ENCODE data around the gene ITLN1. TPM values are rescaled to one million over a fixed set of nuclear protein-coding genes. Genes with fewer than 3 reads are reported as not detected.

The ITLN1 gene
- total RNA-seq, 1 experiment from 2014 or later, result not detected

DNA sequence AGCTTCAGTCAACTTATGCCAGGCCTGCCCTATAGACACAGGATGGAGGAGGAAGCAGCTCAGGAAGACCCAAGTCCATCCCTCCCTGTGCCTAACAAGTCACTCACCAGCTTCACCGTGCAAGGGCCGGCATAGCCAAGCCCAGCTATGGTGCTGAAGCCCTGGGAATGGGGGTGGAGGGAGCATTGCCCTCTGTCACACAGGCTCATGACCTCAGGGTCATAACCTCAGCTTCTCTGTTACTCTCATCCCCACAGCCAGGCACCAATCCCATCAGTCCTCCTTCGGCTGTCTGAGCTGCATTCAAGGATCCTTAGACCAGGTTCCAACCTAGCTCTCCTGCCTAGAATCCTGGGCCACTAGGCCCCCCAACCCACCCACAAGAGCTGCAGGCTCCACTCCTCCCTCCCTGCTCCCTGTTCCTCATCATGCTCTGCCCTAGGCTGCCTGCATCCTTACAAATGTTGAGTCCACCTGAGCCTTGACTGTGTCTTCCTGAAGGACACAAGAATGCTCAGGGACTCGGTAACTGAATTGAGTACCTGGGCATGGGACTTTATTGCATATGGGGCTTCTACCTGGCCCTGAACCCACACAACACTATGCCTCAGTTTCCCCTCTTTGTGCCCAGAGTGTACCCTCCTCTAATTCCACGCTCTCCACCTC lies 24.0 kb downstream of the ITLN1 start:
- Mint-ChIP-seq H3K9me3 (ENCODE audit: low read depth, unreplicated experiment) (no peaks in the 10 kb centered on the region), H3K4me1 (ENCODE audit: low read depth, unreplicated experiment) (peaks cover 8% of the 10 kb centered on the region), H3K27ac (ENCODE audit: unreplicated experiment) (no peak overlapping the region)

DNA sequence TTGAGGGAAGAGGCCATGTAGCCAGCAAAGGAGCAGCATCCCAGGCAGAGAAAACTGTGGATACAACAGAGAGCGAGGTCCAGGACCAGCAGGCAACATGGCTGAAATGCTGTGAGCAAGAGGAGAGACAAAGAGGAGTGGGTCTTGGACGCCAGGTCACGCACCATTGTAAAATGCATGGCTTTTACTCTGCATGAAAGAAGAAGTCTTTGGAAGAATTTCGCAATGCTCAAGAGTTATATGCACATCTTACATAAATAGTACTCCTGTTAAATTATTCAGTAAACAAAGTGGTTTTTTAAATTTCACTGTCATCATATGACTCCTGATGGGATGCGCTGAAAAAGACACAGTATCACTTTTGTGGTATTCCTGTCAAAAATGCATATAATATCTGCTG lies 25.8 kb downstream of the ITLN1 start:
- Mint-ChIP-seq H3K4me3 (ENCODE audit: low read depth, unreplicated experiment) (no peak overlapping the region), H3K27me3 (ENCODE audit: unreplicated experiment) (peaks cover 42% of the 10 kb centered on the region), H3K4me1 (ENCODE audit: low read depth, unreplicated experiment) (no peaks in the 10 kb centered on the region), H3K27ac (ENCODE audit: unreplicated experiment) (no peak overlapping the region), H3K9me3 (ENCODE audit: low read depth, unreplicated experiment) (no peaks in the 10 kb centered on the region), H3K36me3 (ENCODE audit: insufficient read depth, unreplicated experiment) (no peaks in the 10 kb centered on the region)
- TF ChIP-seq, protein P1, sequence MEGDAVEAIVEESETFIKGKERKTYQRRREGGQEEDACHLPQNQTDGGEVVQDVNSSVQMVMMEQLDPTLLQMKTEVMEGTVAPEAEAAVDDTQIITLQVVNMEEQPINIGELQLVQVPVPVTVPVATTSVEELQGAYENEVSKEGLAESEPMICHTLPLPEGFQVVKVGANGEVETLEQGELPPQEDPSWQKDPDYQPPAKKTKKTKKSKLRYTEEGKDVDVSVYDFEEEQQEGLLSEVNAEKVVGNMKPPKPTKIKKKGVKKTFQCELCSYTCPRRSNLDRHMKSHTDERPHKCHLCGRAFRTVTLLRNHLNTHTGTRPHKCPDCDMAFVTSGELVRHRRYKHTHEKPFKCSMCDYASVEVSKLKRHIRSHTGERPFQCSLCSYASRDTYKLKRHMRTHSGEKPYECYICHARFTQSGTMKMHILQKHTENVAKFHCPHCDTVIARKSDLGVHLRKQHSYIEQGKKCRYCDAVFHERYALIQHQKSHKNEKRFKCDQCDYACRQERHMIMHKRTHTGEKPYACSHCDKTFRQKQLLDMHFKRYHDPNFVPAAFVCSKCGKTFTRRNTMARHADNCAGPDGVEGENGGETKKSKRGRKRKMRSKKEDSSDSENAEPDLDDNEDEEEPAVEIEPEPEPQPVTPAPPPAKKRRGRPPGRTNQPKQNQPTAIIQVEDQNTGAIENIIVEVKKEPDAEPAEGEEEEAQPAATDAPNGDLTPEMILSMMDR (IDR thresholded peaks at IDR 0.05; ENCODE audit: unreplicated experiment), result no peak
- intact Hi-C loops (cut with micrococcal nuclease; ENCODE audit: unreplicated experiment), result no loop called here
- no TSS peak for BruUV-seq (replicated peaks)
- CTCF ChIA-PET, result no interaction called here
- DNase-seq, result no peak

More for the DNA sequence above, 24.0 kb downstream of the ITLN1 start:
- TF ChIP-seq, protein P1 (IDR thresholded peaks at IDR 0.05; ENCODE audit: unreplicated experiment), result no peak
- intact Hi-C loops (cut with micrococcal nuclease; ENCODE audit: unreplicated experiment), result no loop called here
- CTCF ChIA-PET, result interaction anchor here (1.2 kb wide), 1 partner anchor 18 kb away, joined by 4 read pairs; no protein-coding TSS in a partner anchor
- Mint-ChIP-seq H3K4me3 (ENCODE audit: low read depth, unreplicated experiment) (no peak overlapping the region), H3K36me3 (ENCODE audit: insufficient read depth, unreplicated experiment) (no peaks in the 10 kb centered on the region), H3K27me3 (ENCODE audit: unreplicated experiment) (peaks cover 42% of the 10 kb centered on the region)
- no peak for DNase-seq
- BruUV-seq (replicated peaks), result no TSS peak

DNA sequence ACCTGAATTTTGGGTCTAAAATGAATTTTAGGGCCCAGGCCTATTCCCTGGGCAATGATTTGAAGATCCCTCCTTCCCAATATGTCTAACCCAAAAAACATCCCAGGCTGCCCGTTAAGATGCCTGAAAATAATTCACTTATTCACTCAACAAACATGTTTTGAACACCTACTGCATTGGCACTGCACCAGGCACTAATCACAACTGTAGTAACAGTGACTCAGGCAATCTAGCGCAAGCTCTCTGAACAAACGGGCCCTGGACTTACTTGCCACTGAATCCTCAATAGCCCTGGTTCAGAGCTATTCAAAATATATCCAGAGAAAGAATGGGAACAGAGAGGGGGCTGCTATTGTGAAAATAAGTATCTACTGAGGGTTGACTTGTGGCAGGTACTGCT lies 26.5 kb downstream of the ITLN1 start:
- Mint-ChIP-seq H3K4me1 (ENCODE audit: low read depth, unreplicated experiment) (no peaks in the 10 kb centered on the region), H3K4me3 (ENCODE audit: low read depth, unreplicated experiment) (no peak overlapping the region), H3K27me3 (ENCODE audit: unreplicated experiment) (peaks cover 41% of the 10 kb centered on the region), H3K36me3 (ENCODE audit: insufficient read depth, unreplicated experiment) (no peaks in the 10 kb centered on the region), H3K9me3 (ENCODE audit: low read depth, unreplicated experiment) (no peaks in the 10 kb centered on the region), H3K27ac (ENCODE audit: unreplicated experiment) (no peak overlapping the region)
- DNase-seq, result no peak
- TF ChIP-seq, protein P1 (IDR thresholded peaks at IDR 0.05; ENCODE audit: unreplicated experiment), result no peak
- CTCF ChIA-PET, result no interaction called here
- no TSS peak for BruUV-seq (replicated peaks)
- intact Hi-C loops (cut with micrococcal nuclease; ENCODE audit: unreplicated experiment), result no loop called here

DNA sequence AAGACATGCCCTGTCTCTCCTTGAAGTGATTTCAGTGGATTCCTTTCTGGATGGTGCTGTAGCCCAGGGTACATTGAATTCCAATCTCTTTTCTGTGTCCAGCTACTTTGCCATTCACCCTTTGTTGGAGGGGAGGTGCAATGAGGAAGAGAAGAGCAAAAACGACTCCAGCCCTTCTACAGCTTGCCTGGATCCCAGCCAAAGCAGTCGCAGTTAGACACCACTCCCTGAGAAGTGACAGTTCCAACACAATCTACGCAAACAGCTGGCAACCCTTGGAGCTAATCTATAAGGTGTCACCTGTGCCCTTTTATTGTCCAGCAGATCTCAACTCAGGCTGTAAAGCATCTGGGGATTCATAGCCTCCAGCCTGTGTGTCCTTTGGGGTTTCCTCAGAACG lies 26.9 kb downstream of the ITLN1 start:
- no peaks in the 10 kb centered on the region for H3K36me3 Mint-ChIP-seq (ENCODE audit: insufficient read depth, unreplicated experiment)
- DNase-seq, result no peak
- peaks cover 37% of the 10 kb centered on the region for H3K27me3 Mint-ChIP-seq (ENCODE audit: unreplicated experiment)
- H3K9me3 Mint-ChIP-seq (ENCODE audit: low read depth, unreplicated experiment), result no peaks in the 10 kb centered on the region
- CTCF ChIA-PET, result no interaction called here
- H3K4me3 Mint-ChIP-seq (ENCODE audit: low read depth, unreplicated experiment), result no peak overlapping the region
- no TSS peak for BruUV-seq (replicated peaks)
- TF ChIP-seq, protein P1 (IDR thresholded peaks at IDR 0.05; ENCODE audit: unreplicated experiment), result no peak
- H3K4me1 Mint-ChIP-seq (ENCODE audit: low read depth, unreplicated experiment), result no peaks in the 10 kb centered on the region
- intact Hi-C loops (cut with micrococcal nuclease; ENCODE audit: unreplicated experiment), result no loop called here
- no peak overlapping the region for H3K27ac Mint-ChIP-seq (ENCODE audit: unreplicated experiment)

All from Calu3 (cell line).